ENCODE measurements around the gene CDC16.

- TF ChIP-seq ZNF274 (IDR thresholded peaks at IDR 0.05; ENCODE audit: low read depth, low read length) (no peak), SUZ12 (IDR thresholded peaks at IDR 0.05; ENCODE audit: extremely low read depth, insufficient read depth, insufficient read length) (no peak)
These were observed 85.4 kb downstream of the CDC16 start for GRCh38 chr13:114320065-114320464.

All from NT2/D1 (cell line).